Naive thymus-derived CD4-positive, alpha-beta T cell (primary cell): ENCODE data around the gene CCDC167. TPM values are rescaled to one million over a fixed set of nuclear protein-coding genes. Genes with fewer than 3 reads are reported as not detected.

Source experiments
- ATAC-seq: fragments of 150-1000 bp; cut with Tn5 transposase; 2 replicates; pipeline ENCODE4 v1.10.0; 2021; ENCODE audit warnings: mild to moderate bottlenecking, moderate library complexity
- CTCF ChIA-PET: fragments of 350-600 bp; sonication (Branson Sonifier 250); formaldehyde crosslinking; loops from one replicate; lab custom pipeline; 2021; ENCODE audit warnings: antibody characterized with exemption; lab: Charles Lee
- POLR2A ChIA-PET: fragments of 350-600 bp; sonication (Branson Sonifier 250); formaldehyde crosslinking; loops from one replicate; lab custom pipeline; 2021; ENCODE audit warnings: antibody characterized with exemption, inconsistent platforms; lab: Charles Lee
- DNase-seq, 9 donors: peaks; one replicate each; pipeline versions ENCODE4 v3.0.0 to v3.0.0-alpha.2; 2020 to 2022; ENCODE audit warnings: mixed read lengths in 1 of 9
- H3K27ac ChIP-seq: one replicate; pipeline ENCODE4 v1.7.0; 2013; ENCODE audit warnings: mild to moderate bottlenecking, low read depth, low read length, moderate library complexity
- H3K27me3 ChIP-seq, 2 donors: one replicate each; pipeline ENCODE4 v1.7.0; 2013; ENCODE audit warnings: low read length in 2 of 2, mild to moderate bottlenecking in 2 of 2, moderate library complexity in 2 of 2; ENCODE audit not compliant: control insufficient read depth in 2 of 2, insufficient read depth in 2 of 2
- H3K36me3 ChIP-seq, 3 experiments: 1 replicate in 2 of 3; 2 replicates in 1 of 3; pipeline ENCODE4 v1.7.0; 2013; ENCODE audit warnings: low read length in 3 of 3, mild to moderate bottlenecking in 3 of 3, moderate library complexity in 1 of 3; ENCODE audit not compliant: insufficient read depth in 3 of 3, control insufficient read depth in 2 of 3
- H3K4me1 ChIP-seq, 2 donors: one replicate each; pipeline ENCODE4 v1.7.0; 2013; ENCODE audit warnings: low read length in 2 of 2, mild to moderate bottlenecking in 2 of 2, moderate library complexity in 1 of 2; ENCODE audit not compliant: control insufficient read depth in 2 of 2, insufficient read depth in 2 of 2
- H3K4me3 ChIP-seq: 2 replicates; pipeline ENCODE4 v1.7.0; 2013; ENCODE audit warnings: mild to moderate bottlenecking, low read length
- H3K9me3 ChIP-seq, 3 experiments: 1 replicate in 2 of 3; 2 replicates in 1 of 3; pipeline ENCODE4 v1.7.0; 2013; ENCODE audit warnings: low read length in 3 of 3; ENCODE audit not compliant: control insufficient read depth in 2 of 3
- H3K27ac Mint-ChIP-seq, 9 donors: one replicate each; pipeline ENCODE4 v1.8.0; 2020 to 2022; ENCODE audit warnings: mixed read lengths in 9 of 9, mild to moderate bottlenecking in 8 of 9, moderate library complexity in 5 of 9, inconsistent platforms in 2 of 9
- H3K27me3 Mint-ChIP-seq, 5 donors: one replicate each; pipeline ENCODE4 v1.8.0; 2021 to 2022; ENCODE audit warnings: mixed read lengths in 5 of 5, mild to moderate bottlenecking in 1 of 5
- H3K36me3 Mint-ChIP-seq, 5 donors: one replicate each; pipeline ENCODE4 v1.8.0; 2020 to 2022; ENCODE audit warnings: mixed read lengths in 5 of 5, mild to moderate bottlenecking in 3 of 5, inconsistent platforms in 1 of 5
- H3K4me1 Mint-ChIP-seq, 7 donors: one replicate each; pipeline ENCODE4 v1.8.0; 2020 to 2022; ENCODE audit warnings: mixed read lengths in 7 of 7, mild to moderate bottlenecking in 3 of 7, inconsistent platforms in 1 of 7
- H3K4me3 Mint-ChIP-seq, 10 donors: one replicate each; pipeline ENCODE4 v1.8.0; 2020 to 2022; ENCODE audit warnings: mild to moderate bottlenecking in 10 of 10, mixed read lengths in 10 of 10, moderate library complexity in 6 of 10, inconsistent platforms in 2 of 10
- H3K9me3 Mint-ChIP-seq, 11 donors: one replicate each; pipeline ENCODE4 v1.8.0; 2020 to 2022; ENCODE audit warnings: mixed read lengths in 11 of 11, mild to moderate bottlenecking in 4 of 11, inconsistent platforms in 1 of 11, moderate library complexity in 1 of 11
- intact Hi-C, 2 donors: fragments of 100-400 bp; cut with micrococcal nuclease; formaldehyde crosslinking; loops; one replicate each; pipeline ENCODE4 v1.15.1; 2023
- polyA plus RNA-seq, 2 donors: library from polyadenylated mRNA; unstranded; fragments of 300-500 nt; fragmentation: Illumina TruSeq; gene quantifications; one replicate each; pipeline ENCODE4 v1.2.3, GENCODE V29; 2021
- total RNA-seq, 6 experiments: library from RNA in 5 of 6; stranded (reverse) in 5 of 6; gene quantifications; 1 replicate in 5 of 6; 2 replicates in 1 of 6; pipeline ENCODE4 v1.2.3 and lab custom pipeline; 2021 to 2026

CCDC167 gene
- total and polyA plus RNA-seq, 7 experiments from 2014 or later, result 13.8 to 95.5 (median 23.5) TPM

DNA sequence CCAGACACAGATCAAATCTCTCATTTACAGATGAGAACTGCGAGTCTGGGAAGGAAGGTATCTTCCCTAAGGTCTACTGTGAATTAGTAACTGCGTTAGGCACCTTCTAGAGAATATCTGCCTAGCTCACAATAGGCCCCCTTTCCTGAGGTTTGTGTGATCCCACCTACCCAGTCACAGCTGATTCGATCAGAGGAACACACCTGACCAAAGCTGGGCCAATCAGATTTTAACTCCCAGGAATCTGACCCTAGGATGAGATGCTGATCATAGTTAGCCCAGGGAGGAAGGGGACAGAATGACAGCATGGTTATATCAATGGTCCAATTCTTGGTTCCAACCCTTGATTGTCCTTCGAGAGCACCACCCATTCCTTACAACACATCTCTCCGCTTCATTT, 7.4 kb upstream of the CCDC167 start:
- ATAC-seq, result no peak
- H3K9me3 Mint-ChIP-seq, result peaks cover 0 to 4% (median 0%) of the 10 kb centered on the region in 11 donors
- no peaks in the 10 kb centered on the region for H3K27me3 ChIP-seq
- no peak overlapping the region for H3K27ac ChIP-seq
- H3K27ac Mint-ChIP-seq, result peak overlapping the region; percentile 15 to 97 (median 87)
- CTCF ChIA-PET, result interaction anchor here (1.7 to 8.1 kb wide), 2 partner anchors 10 to 12 kb away, joined by 5 to 54 read pairs; no protein-coding TSS in a partner anchor
- no peaks in the 10 kb centered on the region for H3K36me3 ChIP-seq
- H3K4me3 Mint-ChIP-seq, result peak overlapping the region in 4 of 10 donors; percentile 10 to 53 (median 26)
- H3K9me3 ChIP-seq, result no peaks in the 10 kb centered on the region
- POLR2A ChIA-PET, result interaction anchor here (1.0 to 16.9 kb wide), 2 partner anchors 7 to 18 kb away, joined by 3 to 376 read pairs; no protein-coding TSS in a partner anchor
- intact Hi-C loops, result no loop called here
- H3K36me3 Mint-ChIP-seq, result peaks cover 0 to 5% (median 0%) of the 10 kb centered on the region in 5 donors
- no peak overlapping the region for H3K4me3 ChIP-seq
- H3K4me1 Mint-ChIP-seq, result peaks cover 34 to 97% (median 87%) of the 10 kb centered on the region in 7 donors
- H3K27me3 Mint-ChIP-seq, result no peaks in the 10 kb centered on the region
- peaks cover 61 to 71% of the 10 kb centered on the region in 2 donors for H3K4me1 ChIP-seq
- DNase-seq, result no peak

DNA sequence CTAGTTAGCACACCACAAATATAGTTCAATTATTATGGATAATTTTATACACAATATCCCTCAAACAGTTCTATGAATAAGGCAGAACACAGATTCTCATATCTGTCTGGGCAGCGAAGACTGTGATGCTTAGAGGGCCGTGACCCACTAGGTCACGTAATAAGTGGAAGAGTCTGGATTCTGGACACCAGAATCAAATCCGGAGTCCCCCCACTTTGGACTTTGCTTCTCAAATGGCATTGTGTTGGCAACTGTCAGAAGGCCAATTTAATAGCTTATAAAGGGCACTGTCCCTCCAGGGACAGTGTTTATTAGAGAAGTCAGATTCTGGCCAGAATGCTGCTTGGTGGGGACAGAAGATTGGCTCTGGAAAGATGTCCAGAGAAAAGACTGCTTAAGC, 6.8 kb upstream of the CCDC167 start:
- intact Hi-C loops, result no loop called here
- H3K4me1 ChIP-seq, result peaks cover 63 to 72% of the 10 kb centered on the region in 2 donors
- H3K4me3 Mint-ChIP-seq, result no peak overlapping the region

DNA sequence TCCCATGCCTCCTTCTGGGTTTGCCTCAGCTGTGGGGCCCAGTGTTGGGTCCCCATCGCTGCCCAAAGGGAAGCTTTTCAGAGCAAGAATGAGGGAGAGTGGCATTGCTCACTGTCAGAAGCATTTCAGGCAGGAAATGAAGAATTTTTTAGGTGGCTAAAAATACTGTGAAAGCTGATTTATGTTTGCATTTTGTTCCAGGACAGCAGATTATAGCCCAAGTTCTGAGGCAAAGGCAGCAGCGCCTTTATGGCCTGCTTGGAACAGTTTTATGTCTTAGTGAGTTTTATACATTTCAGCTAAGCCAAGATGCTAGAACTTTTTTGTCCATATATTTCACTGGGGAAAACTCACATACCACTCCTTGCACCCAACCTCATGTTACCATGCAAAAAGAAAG, 4.3 kb upstream of the CCDC167 start:
- ATAC-seq (no peak), DNase-seq (no peak)
- H3K9me3 ChIP-seq, result no peaks in the 10 kb centered on the region
- Mint-ChIP-seq H3K4me1 (peaks cover 48 to 98% (median 88%) of the 10 kb centered on the region in 7 donors), H3K27me3 (no peaks in the 10 kb centered on the region), H3K4me3 (peak overlapping the region in 9 of 10 donors; percentile 49 to 85 (median 71)), H3K27ac (peak overlapping the region in 8 of 9 donors; percentile 94 to 99 (median 97)), H3K36me3 (peaks cover 0 to 7% (median 0%) of the 10 kb centered on the region in 5 donors), H3K9me3 (peaks cover 0 to 2% (median 0%) of the 10 kb centered on the region in 11 donors)
- peak overlapping the region; percentile 91 for H3K27ac ChIP-seq
- peak overlapping the region; percentile 0 for H3K4me3 ChIP-seq
- intact Hi-C loops, result loop anchor here (5.0 kb wide), 5 partner anchors 33 to 337 kb away; partner anchors contain the start of genes MDGA1 (in 2 of the 2), CMTR1 (in 1 of the 2) and ZFAND3 (in 1 of the 2)
- H3K27me3 ChIP-seq, result no peaks in the 10 kb centered on the region
- H3K4me1 ChIP-seq, result peaks cover 82 to 83% of the 10 kb centered on the region in 2 donors
- CTCF ChIA-PET, result interaction anchor here (1.1 to 8.1 kb wide), 5 partner anchors 8 to 21 kb away, joined by 4 to 54 read pairs (median 5); no protein-coding TSS in a partner anchor
- POLR2A ChIA-PET, result interaction anchor here (1.0 to 16.9 kb wide), 8 partner anchors 10 to 629 kb away, joined by 3 to 376 read pairs (median 3); partner anchors contain the start of gene PPIL1
- H3K36me3 ChIP-seq, result no peaks in the 10 kb centered on the region

More for the DNA sequence above, 6.8 kb upstream of the CCDC167 start:
- Mint-ChIP-seq H3K27ac (peak overlapping the region in 7 of 9 donors; percentile 71 to 99 (median 97)), H3K36me3 (peaks cover 0 to 5% (median 0%) of the 10 kb centered on the region in 5 donors), H3K4me1 (peaks cover 37 to 97% (median 88%) of the 10 kb centered on the region in 7 donors), H3K27me3 (no peaks in the 10 kb centered on the region), H3K9me3 (peaks cover 0 to 4% (median 0%) of the 10 kb centered on the region in 11 donors)
- no peak overlapping the region for H3K27ac ChIP-seq
- H3K4me3 ChIP-seq, result no peak overlapping the region
- ChIA-PET POLR2A (interaction anchor here (0.7 to 16.9 kb wide), 4 partner anchors 7 to 192 kb away, joined by 3 to 376 read pairs (median 3); no protein-coding TSS in a partner anchor), CTCF (interaction anchor here (8.1 kb wide), 1 partner anchor 11 kb away, joined by 54 read pairs; no protein-coding TSS in a partner anchor)
- ATAC-seq (no peak), DNase-seq (no peak)
- H3K36me3 ChIP-seq, result no peaks in the 10 kb centered on the region
- H3K9me3 ChIP-seq, result no peaks in the 10 kb centered on the region
- H3K27me3 ChIP-seq, result no peaks in the 10 kb centered on the region

DNA sequence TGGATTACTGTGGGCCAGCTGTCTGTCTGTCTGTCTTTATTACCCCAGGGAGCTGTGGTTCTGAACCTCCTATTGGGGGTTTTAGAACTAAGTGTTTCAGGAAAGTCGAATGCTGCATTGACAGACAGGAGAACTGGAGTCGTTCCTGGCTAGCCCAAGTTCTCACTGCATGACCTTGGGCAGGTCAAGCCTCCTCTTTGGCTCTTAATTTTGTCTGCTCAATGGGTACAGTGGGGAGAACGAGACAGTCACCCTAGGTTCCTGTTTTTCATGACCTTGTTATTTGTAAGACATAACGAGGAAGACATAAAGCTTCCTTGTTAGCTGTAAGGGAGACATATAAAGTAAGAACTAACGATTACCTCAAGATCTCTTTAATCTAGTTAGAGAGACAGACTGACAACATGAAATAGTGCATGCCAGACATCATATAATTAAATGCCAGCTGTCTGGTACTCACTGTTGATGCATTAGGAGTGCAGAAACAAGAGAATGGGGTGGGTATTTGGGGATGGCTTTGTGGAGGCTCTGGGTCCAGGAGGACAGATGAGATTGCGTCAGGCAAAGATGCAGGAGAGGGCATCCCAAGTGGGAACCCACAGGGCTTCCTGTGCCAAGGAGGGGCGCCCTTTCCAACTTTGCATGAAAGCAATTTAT, 3.7 kb upstream of the CCDC167 start:
- H3K9me3 ChIP-seq, result no peaks in the 10 kb centered on the region
- CTCF ChIA-PET, result interaction anchor here (0.6 to 8.1 kb wide), 6 partner anchors 9 to 203 kb away, joined by 4 to 54 read pairs (median 4); no protein-coding TSS in a partner anchor
- ATAC-seq (no peak), DNase-seq (peak in 1 of 9 donors; percentile 28)
- peaks cover 0 to 5% (median 0%) of the 10 kb centered on the region in 5 donors for H3K36me3 Mint-ChIP-seq
- peaks cover 80 to 81% of the 10 kb centered on the region in 2 donors for H3K4me1 ChIP-seq
- intact Hi-C loops, result loop anchor here (5.0 kb wide), 5 partner anchors 34 to 336 kb away; partner anchors contain the start of genes MDGA1 (in 2 of the 2), CMTR1 (in 1 of the 2) and ZFAND3 (in 1 of the 2)
- H3K4me3 Mint-ChIP-seq, result peak overlapping the region; percentile 66 to 85 (median 72)
- peaks cover 0 to 2% (median 0%) of the 10 kb centered on the region in 11 donors for H3K9me3 Mint-ChIP-seq
- peak overlapping the region; percentile 91 for H3K27ac ChIP-seq
- peak overlapping the region; percentile 94 to 99 (median 97) for H3K27ac Mint-ChIP-seq
- peaks cover 50 to 98% (median 88%) of the 10 kb centered on the region in 7 donors for H3K4me1 Mint-ChIP-seq
- no peaks in the 10 kb centered on the region for H3K27me3 ChIP-seq
- no peaks in the 10 kb centered on the region for H3K27me3 Mint-ChIP-seq
- POLR2A ChIA-PET, result interaction anchor here (0.9 to 16.9 kb wide), 9 partner anchors 10 to 628 kb away, joined by 3 to 376 read pairs (median 4); partner anchors contain the start of gene PPIL1
- peak overlapping the region; percentile 9 for H3K4me3 ChIP-seq
- no peaks in the 10 kb centered on the region for H3K36me3 ChIP-seq

DNA sequence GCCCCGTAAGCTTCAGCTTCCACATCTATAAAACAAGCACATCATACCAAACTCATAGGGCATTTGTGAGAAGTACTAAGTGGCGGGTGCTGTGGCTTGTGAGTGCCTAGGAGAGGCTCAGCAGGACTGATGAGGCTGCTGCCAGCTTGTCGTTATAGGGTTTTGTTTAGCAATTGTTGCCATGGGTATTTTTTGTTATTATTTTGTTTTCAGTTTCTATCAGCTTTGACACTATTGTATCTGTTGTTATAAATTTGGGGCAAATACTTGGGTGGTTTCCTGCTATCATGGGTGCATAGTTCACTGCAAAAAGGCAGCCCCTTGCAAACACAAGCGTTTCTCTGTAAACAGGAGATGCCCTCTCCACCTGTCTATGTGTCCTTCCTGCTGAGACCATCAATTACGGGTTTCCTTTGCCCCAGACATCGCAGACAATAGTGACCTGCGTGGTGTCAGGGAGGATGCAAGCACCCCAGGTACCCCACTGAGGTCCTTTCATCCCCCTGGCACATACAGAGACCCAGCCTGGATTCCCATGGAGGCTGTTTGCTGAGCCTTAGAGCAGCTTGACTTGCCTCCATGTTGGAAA, 3.1 kb upstream of the CCDC167 start:
- ChIA-PET POLR2A (interaction anchor here (0.6 to 16.9 kb wide), 15 partner anchors 11 to 628 kb away, joined by 3 to 376 read pairs (median 4); partner anchors contain the start of genes CMTR1 and PPIL1), CTCF (interaction anchor here (0.6 to 8.1 kb wide), 8 partner anchors 8 to 204 kb away, joined by 3 to 54 read pairs (median 4); no protein-coding TSS in a partner anchor)
- Histone ChIP-seq H3K9me3 (no peaks in the 10 kb centered on the region), H3K4me3 (peak overlapping the region; percentile 9), H3K27me3 (no peaks in the 10 kb centered on the region), H3K27ac (peak overlapping the region; percentile 91), H3K4me1 (peaks cover 75 to 81% of the 10 kb centered on the region in 2 donors), H3K36me3 (no peaks in the 10 kb centered on the region)
- Mint-ChIP-seq H3K4me3 (peak overlapping the region; percentile 67 to 85 (median 72)), H3K9me3 (no peaks in the 10 kb centered on the region), H3K4me1 (peaks cover 50 to 98% (median 88%) of the 10 kb centered on the region in 7 donors), H3K27ac (peak overlapping the region; percentile 94 to 99 (median 97)), H3K36me3 (peaks cover 0 to 3% (median 0%) of the 10 kb centered on the region in 5 donors), H3K27me3 (no peaks in the 10 kb centered on the region)
- intact Hi-C loops, result loop anchor here (1.0 to 5.0 kb wide), 8 partner anchors 14 to 335 kb away; partner anchors contain the start of genes MDGA1 (in 2 of the 2), CMTR1 (in 1 of the 2) and ZFAND3 (in 1 of the 2)
- DNase-seq (peak in 8 of 9 donors; percentile 37 to 85 (median 74)), ATAC-seq (peak; percentile 83)
